NCI-H524 (cell line): ENCODE measurements around the gene RAPGEF5.

Experiments used
- DNase-seq, 2 experiments: peaks; one replicate each; lab custom pipeline; 2025; lab: John Stamatoyannopoulos, UW

RAPGEF5 gene

DNA sequence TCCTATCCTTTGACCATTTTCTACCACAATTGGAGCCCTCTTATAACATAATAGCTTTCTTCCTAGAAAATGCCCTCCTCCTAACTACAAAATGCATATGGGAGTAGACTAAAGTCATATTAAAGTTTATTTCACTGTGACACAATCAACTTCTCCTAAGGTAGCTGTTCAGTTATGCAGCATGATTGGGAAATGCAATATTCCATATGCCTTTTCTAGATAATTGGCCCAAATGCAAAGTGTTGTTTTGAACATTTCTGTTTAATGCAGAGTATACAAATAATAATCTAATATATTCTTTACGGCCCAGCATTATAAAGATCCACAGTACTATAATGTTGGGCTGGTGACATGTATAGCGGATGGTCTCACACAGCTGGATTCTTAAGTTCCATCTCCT, 205.1 kb downstream of the RAPGEF5 start:
- DNase-seq: no peak

- DNase-seq: no peak
Measured at GRCh38 chr7:22150221-22150620, 206.7 kb downstream of the RAPGEF5 start.

DNA sequence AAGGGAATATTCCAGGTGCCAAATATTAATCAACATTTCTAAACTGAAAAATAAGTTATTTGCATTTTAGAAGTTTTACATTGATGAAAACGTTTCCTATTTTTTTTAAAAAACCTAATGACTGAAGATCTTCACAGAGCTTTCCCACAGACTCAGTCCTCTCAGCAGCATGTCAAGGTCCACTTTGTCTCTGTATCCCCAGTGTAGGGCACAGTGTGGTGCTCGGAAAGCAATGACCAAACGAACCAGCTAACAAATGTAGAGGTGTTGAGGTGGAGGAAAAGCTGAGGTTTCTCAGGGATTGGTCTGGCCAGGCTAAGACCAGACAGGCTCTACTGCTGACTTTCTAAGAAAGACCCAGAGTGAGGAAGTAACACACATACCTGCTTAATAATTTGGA, 209.1 kb downstream of the RAPGEF5 start:
- DNase-seq: no peak

DNA sequence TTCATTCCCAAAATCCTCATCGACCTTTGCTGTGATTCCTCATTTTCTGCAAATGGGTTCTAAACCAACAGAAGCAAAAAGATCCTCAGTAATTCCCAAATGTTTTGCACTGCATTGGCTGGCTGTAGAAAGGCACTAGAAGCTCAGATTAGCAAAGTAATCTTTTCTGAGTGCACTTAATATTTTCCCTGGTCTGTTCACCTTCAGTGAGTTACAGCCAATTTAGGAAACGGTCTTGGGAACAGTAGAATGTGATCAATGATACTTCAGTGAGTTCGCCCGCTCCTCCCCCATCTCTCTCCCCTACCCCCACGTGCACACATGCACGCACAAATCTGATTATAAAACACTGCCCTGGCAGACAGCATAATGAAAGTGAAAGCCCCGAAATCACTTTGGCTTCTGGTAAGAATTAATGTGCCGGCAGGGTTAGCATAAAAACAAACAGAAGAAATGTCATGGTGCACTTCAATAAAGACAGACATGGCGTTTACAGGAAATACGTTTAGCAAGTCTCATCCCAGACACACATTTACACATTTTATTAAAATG, 209.9 kb downstream of the RAPGEF5 start:
- peak; percentile 87 to 98 for DNase-seq

DNA sequence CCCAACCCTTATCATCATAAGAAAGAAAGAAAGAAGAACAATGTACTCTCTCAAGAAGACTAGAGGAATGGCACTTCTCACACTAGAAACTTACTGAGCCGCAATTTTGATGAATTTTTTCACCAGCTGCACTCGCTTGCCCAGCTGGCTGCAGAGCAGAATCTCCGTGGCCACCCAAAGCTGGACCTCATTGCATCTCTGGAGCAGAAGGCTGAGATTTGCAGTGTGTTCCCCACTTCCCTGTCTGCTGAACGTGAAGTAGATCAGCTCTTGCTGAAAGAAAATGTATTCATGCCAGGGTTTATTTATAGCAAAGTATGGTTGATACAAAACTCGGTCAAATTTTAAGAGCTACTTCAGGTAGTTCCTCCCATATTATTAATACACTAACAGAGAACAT, 212.0 kb downstream of the RAPGEF5 start:
- DNase-seq: no peak

GRCh38 chr7:22143491-22143890, 213.5 kb downstream of the RAPGEF5 start:
- peak; percentile 47 to 87 for DNase-seq

- DNase-seq: peak in 1 of 2 experiments; percentile 74
Measured at GRCh38 chr7:22142572-22142971, 214.4 kb downstream of the RAPGEF5 start.

DNA sequence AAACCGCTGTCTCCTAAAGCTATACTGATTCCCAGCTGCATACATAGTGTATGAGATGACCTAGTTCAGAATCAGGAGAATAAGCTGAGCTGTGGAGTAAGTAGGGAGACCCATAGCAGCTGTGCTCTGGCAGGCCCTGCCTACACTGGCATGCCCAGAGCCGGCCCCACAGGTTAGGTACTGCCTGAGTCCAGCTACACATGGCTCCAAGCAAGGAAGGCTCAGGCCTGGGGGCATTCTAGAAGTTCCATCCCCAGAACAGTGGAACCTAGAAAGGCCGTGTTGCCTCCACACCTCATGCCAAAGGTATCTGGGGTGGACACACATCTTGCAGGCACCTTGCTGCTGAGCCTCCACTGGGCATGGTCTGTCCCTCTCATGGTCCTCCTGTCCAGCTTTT, 215.6 kb downstream of the RAPGEF5 start:
- no peak for DNase-seq

- DNase-seq: no peak
Measured at GRCh38 chr7:22140578-22140977, 216.4 kb downstream of the RAPGEF5 start.

DNA sequence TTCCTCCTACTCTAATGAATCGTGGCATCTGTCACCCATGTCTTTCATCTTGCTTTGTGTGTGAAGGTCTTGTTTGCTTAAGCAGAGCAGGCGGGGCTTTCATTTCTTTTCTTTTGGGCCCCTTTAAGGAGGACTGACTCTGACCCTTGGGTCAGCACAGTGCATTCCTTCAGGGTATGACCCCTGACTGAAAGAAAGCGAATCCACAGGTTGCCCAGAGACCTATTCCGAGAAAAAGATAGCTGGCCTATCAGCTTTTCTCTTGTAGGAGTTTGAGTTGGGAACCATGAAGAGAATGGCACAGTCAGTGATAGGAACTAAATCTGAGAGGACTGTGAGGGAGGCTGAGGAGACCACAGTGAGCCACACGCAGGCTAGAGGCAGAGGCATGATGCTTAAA, 218.1 kb downstream of the RAPGEF5 start:
- no peak for DNase-seq

- no peak for DNase-seq
Measured at GRCh38 chr7:22138106-22138505, 218.8 kb downstream of the RAPGEF5 start.

DNA sequence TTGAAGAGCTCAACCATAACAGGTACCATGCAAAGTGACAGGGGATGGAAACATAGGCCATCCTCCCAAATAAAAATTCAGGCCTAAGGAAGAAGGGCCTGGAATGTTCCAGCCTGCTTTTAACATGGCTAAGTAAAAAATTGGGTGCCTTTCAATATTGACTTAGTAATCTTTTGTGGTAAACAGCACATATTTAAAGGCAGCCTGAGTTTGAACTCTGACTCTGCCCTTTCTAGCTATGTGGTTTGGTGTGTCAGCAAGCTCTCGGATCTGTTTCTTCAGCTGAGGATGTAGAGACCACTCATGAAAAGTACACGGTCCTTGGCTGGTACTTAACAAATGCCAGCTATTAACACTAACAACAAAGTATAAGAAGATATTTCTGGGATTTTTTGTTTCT, 219.5 kb downstream of the RAPGEF5 start:
- DNase-seq: no peak

DNA sequence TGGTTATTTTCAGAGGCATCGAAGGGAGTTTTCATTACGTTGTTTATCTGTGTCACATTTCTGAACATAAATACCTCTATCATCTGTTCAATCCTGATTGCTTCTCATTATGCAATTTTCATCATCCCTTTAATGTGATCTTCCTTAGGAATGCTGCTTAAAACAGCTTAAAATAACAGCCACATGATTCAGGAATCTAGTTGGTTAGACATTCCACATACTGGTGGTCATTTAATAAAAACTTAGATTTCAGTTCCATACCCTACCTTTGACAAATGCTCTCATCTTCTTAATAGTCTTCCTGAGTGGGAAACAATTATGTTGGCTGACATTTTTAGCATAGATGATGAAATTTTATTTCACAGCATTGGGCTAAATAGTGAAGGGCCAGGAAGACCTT, 219.9 kb downstream of the RAPGEF5 start:
- DNase-seq: no peak

- no peak for DNase-seq
Measured at GRCh38 chr7:22129819-22130580, 227.0 kb downstream of the RAPGEF5 start.

- DNase-seq: no peak
Measured at GRCh38 chr7:22129166-22129565, 227.8 kb downstream of the RAPGEF5 start.

DNA sequence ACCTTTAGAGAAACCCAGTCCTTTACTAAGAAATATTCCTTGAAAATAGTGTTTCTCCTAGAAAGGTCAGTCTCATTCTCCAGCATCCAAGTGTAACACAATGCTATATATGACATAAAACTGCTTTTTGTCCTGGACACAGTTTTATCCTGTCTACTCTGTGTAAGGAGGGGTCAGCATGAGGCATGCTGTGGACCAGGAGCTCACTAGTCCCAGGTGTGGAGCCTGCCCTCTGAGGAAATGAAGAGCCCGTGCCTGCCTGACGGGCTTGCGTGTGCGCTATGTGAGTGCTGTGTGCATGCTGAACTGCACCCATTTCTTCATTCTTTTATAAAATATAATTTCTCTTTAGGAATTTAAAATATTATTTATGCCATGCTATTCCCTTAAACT, 228.4 kb downstream of the RAPGEF5 start:
- no peak for DNase-seq

GRCh38 chr7:22127835-22128527, 229.0 kb downstream of the RAPGEF5 start:
- no peak for DNase-seq

- DNase-seq: no peak
Measured at GRCh38 chr7:22125436-22125835, 231.5 kb downstream of the RAPGEF5 start.

- DNase-seq: no peak
Measured at GRCh38 chr7:22124941-22125340, 232.0 kb downstream of the RAPGEF5 start.

GRCh38 chr7:22123139-22123538, 233.8 kb downstream of the RAPGEF5 start:
- no peak for DNase-seq

DNA sequence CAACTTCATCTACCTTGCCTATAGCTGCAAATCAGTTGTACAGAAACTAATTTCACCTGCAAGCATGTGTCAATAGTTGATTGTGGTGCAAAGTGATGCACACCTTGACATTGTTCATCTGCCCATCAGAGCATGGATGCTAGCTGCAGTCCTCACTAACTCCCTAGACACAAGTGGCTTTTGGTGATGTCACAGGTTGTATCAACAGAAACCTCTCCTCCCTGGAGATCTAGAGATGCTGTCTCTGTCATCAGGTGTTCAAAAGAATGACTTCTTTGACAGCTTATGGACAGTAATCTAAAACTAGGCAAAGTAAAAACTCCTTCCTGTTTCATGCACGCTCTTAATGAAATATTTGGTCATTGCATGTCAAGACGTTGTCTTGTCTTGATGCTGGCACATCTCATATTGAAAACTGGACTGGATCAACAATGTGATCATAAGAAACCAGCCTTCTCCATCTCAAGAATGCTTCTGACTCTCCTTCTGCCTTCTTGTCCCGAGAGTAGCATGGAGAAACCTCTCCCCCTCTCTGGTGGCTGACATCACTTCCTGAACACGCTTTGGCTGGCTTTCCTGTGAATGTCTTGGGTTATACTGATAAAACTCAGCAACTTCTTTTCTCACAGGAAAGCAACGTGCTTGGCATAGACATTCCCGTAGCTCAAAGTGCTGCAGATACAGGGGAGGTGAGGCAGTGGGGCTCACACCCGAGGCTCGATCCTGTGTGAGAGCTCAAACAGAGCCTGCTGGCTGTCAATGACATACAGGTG, 235.1 kb downstream of the RAPGEF5 start:
- DNase-seq: no peak

- DNase-seq: no peak
Measured at GRCh38 chr7:22120391-22121053, 236.4 kb downstream of the RAPGEF5 start.
